Dendritic cell treated with granulocyte-macrophage colony-stimulating factor and Interleukin-4, amounts not matched to agents 40 ng/mL and 50 ng/mL, for 4 days (primary cell): ENCODE results near the gene PCSK7.

ENCODE experiments used
- H3K27ac Mint-ChIP-seq: one replicate; pipeline ENCODE4 v1.8.0; 2022; ENCODE audit warnings: mild to moderate bottlenecking, mixed read lengths
- H3K27me3 Mint-ChIP-seq: one replicate; pipeline ENCODE4 v1.8.0; 2022; ENCODE audit warnings: mild to moderate bottlenecking, mixed read lengths
- H3K36me3 Mint-ChIP-seq: one replicate; pipeline ENCODE4 v1.8.0; 2022; ENCODE audit warnings: low read depth, mixed read lengths
- H3K4me1 Mint-ChIP-seq: one replicate; pipeline ENCODE4 v1.8.0; 2022; ENCODE audit warnings: low read depth, mixed read lengths
- H3K4me3 Mint-ChIP-seq: one replicate; pipeline ENCODE4 v1.8.0; 2022; ENCODE audit warnings: mild to moderate bottlenecking, moderate library complexity, mixed read lengths
- H3K9me3 Mint-ChIP-seq: one replicate; pipeline ENCODE4 v1.8.0; 2022; ENCODE audit warnings: mixed read lengths
- intact Hi-C: fragments of 100-400 bp; cut with micrococcal nuclease; formaldehyde crosslinking; loops from one replicate; pipeline ENCODE4 v1.15.0; 2022

Gene PCSK7

DNA sequence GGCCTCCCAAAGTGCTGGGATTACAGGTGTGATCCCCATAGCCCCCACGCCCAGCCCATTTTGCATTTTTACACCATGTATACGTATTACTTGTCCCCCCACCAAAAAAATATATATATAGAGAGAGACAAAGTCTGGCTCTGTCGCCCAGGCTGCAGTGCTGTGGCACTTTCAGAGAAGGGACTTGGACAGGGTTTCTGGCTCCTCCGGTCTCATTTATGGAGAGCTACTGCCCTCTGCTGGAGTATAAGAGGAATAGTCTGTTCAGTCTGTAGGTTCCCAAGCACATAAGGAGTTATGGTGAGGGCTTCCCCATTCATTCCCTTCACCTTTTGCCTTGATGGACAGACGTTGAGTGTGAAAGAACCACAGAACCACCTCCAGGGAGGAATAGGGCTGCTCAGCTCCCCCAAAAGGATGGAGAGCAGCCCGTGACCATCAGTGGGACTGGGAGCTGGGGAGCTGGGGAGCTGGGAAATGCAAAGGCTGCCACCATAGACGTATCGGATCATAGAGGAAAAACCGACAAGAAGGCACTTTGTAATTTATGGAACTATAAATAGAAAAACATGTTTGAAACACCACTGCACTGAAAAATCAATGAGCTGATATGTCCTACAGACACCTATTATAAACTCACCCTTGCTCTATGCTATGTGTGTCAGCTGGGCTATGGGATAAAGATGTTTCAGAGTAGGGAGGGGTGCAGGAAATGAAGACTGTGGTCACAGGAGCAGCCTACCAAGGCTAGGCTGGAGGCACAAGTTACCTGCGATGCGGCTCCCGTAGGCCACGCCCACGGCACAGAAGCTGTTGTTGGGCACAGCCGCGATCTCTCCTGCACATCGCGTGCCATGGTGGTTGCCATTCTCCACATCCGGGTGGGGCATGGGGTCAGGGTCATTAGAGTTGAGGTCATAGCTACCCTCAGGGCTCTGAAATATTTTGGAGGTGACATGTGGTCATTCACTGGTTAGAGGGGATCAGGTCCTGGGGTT lies 5.2 kb downstream of the PCSK7 start:
- Mint-ChIP-seq H3K27ac (peak overlapping the region; percentile 34), H3K36me3 (peaks cover 94% of the 10 kb centered on the region), H3K9me3 (no peaks in the 10 kb centered on the region), H3K4me3 (no peak overlapping the region), H3K27me3 (no peaks in the 10 kb centered on the region), H3K4me1 (peaks cover 32% of the 10 kb centered on the region)
- intact Hi-C loops: loop anchor here (1.0 to 10.0 kb wide), 2 partner anchors 45 to 352 kb away; no protein-coding TSS in a partner anchor

DNA sequence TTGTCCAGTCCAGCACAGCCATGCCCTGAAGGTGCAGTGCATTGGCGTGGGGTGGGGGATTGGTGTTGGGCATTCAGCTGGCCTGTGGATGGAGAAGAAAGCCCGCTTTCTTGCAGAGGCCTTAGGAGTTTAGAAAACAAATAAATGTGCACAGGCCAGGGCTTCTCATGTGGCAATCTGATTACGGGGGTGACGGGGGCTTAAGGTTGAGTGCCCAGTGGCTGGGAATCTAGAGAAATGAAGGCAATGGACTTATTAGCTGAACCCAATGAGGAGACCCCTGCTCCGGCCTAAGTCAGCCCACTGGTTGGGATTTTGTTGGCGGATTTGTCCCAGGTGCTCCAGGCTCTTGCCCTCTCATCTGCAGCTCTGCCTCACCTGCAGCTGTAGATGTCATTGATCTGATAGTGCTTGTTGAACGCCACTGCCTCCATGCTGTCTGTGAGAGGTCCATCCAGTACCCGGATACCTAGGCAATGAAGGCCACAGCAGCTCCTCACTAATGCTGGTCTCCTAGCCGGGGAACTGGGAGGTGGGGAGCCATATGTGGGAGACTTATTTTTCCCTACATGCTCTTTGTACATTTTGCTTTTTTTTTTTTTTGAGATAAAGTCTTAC lies 6.2 kb downstream of the PCSK7 start:
- Mint-ChIP-seq H3K9me3 (no peaks in the 10 kb centered on the region), H3K27me3 (no peaks in the 10 kb centered on the region), H3K36me3 (peaks cover 98% of the 10 kb centered on the region), H3K27ac (no peak overlapping the region), H3K4me3 (no peak overlapping the region), H3K4me1 (peaks cover 30% of the 10 kb centered on the region)
- intact Hi-C loops: loop anchor here (1.0 to 10.0 kb wide), 2 partner anchors 44 to 351 kb away; no protein-coding TSS in a partner anchor

DNA sequence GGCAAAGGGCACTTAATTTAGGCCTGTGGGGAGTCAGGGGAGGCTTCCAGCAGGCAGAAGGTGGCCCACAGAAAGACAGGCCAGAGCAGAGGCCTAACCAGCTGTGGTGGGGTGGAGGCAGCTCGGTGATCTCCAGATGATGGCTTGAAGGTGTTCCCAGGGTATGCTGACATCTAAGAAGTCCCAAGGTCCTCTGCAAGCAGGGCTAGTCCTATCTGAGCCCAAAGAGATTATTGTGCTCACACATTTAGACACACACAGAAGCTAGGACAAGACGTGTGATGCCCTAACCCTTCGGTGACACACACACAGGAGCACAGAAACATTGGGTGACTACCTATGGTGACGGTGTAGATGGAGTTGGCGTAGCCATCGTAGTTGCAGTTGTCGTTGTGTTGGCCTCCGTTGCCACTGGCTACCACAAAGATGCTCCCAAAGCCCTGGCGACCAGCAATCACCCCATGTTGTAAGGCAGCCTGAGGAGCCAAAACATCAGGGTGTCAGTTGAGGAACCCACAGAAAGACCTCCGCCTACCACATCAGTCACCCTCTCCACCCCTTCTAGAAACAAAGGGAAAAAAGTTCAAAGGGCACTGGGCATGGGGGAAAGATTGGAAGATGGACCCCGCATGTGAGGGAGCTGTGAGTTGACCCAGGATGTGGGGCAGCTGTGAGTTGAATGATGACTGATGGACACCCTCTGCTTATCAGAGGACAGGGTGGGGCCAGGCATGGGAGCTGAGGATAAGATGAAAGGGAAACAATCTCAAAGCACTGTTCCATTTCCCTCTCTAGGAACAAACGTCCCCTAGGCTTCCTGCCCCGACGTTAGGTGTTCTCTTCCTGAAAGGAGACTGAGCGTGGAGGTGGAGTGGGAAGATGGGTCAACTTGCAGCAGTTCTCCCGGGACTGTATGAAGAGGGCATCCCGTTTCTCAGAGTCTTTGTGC lies 7.9 kb downstream of the PCSK7 start:
- no peak overlapping the region for H3K4me3 Mint-ChIP-seq
- intact Hi-C loops: loop anchor here (10.0 kb wide), 1 partner anchor 349 kb away; no protein-coding TSS in a partner anchor
- H3K36me3 Mint-ChIP-seq: peaks cover 100% of the 10 kb centered on the region
- H3K4me1 Mint-ChIP-seq: peaks cover 26% of the 10 kb centered on the region
- H3K9me3 Mint-ChIP-seq: no peaks in the 10 kb centered on the region
- no peak overlapping the region for H3K27ac Mint-ChIP-seq
- H3K27me3 Mint-ChIP-seq: no peaks in the 10 kb centered on the region

DNA sequence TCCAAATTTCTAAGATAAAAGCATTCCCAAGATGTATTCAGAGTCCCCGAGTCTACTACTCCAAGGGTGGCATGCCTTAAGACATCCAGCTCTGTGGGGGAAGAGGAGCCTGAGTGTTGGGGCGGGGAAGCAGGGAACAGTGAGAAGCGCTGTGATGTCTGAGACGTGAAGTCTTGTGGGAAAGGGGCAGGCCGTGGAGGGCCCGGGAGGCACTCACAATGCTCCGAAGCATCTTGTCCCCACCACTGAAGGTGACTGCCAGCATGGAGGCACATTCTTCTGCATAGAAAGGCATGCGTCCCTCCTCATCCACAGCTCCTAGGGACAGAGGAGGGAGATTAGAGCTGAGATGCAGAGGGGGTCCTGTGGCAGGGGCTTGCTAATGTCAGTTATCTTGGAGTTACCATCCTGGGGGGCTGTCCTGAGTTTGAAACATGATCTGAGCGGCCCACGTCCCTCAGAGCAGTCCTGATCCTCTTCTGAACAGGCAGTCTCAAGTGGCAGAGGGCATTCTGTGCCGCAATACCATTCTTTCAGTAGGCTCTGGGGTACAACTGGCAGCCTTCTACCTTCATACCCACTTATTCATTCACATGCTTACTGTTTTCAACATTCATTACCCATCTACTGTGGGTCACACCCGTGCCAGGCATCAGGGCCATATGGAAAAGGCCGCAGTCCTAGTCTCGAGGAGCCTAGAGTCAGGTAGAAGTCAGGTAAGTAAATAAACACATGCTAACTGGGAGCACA lies 8.7 kb downstream of the PCSK7 start:
- peaks cover 26% of the 10 kb centered on the region for H3K4me1 Mint-ChIP-seq
- no peak overlapping the region for H3K27ac Mint-ChIP-seq
- H3K27me3 Mint-ChIP-seq: no peaks in the 10 kb centered on the region
- H3K4me3 Mint-ChIP-seq: no peak overlapping the region
- H3K9me3 Mint-ChIP-seq: no peaks in the 10 kb centered on the region
- intact Hi-C loops: loop anchor here (10.0 kb wide), 1 partner anchor 348 kb away; no protein-coding TSS in a partner anchor
- peaks cover 100% of the 10 kb centered on the region for H3K36me3 Mint-ChIP-seq

DNA sequence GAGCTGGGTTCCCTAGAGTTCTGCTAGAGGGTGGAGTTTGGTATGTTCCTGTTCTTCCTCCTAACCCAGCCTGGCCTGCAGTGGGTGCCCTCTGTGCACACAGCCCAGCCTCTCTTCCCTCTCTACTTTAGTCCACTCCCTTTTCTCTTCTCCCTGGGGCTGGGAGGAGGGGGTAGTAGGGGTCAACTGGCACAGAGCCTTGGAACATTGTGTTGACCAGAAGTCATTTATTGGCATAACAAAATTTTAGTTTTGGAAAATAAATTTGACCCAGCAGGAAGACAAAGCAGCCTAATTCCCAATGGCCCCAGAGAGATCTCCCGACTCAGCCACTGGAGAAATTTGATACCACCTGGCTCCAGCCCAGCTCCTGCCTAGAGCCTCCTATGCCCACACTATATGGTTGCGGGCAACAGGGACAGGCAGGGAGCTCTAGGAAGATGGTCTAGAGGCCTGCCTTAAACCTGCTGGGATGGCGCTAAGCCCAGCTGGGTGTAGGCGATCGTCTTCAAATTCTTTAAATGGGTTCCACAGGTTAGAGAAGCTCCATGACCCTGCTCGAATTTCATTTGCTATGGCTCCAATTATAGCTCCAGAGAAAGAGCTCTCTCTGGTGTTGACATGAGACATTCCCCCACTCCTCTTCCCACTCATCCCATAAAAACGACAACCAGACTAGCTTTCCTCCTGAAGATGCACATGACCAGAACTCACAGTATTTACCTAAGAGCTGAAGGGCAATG lies 9.9 kb downstream of the PCSK7 start:
- Mint-ChIP-seq H3K4me1 (peaks cover 26% of the 10 kb centered on the region), H3K27ac (peak overlapping the region; percentile 35), H3K4me3 (no peak overlapping the region), H3K27me3 (no peaks in the 10 kb centered on the region), H3K36me3 (peaks cover 100% of the 10 kb centered on the region), H3K9me3 (no peaks in the 10 kb centered on the region)
- intact Hi-C loops: loop anchor here (10.0 kb wide), 1 partner anchor 347 kb away; no protein-coding TSS in a partner anchor

DNA sequence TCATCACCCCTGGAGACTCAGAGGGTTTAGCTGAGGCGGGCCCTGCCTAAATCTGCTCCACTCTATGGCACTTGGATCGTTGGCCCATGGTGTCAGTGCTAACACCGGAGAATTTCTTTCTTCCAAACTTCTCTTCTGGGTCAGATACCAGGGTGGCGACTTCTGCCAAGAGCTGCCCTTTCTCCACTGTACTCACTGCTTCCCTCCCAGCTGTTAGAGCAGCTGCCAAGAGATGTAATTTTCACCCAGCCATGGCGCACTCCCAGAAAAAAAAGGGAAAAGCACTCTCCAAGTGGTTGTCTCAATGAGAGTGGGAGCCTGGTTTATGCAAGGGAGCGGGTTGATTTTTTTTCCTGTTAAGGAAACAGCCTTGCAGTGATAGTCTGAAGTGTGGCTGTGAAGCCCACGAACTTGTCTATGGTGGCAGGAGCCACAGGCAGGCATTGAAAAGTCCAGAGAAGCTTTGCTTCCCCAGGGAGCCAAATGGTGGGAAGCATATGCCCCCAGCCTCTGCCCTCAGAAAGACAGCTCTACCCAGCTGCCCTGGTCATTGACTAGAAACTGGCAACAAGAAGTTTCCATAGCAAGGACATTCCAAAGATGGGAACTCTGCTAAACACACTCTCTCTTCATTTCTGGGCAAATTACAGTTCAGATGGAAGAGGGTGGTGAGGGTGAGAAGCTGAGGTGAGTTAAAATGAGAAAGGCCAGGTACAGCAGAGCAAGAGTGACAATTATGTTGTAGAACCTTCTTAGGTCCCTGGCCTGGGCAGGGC lies 10.7 kb downstream of the PCSK7 start:
- H3K27ac Mint-ChIP-seq: peak overlapping the region; percentile 35
- peaks cover 100% of the 10 kb centered on the region for H3K36me3 Mint-ChIP-seq
- no peaks in the 10 kb centered on the region for H3K9me3 Mint-ChIP-seq
- no peak overlapping the region for H3K4me3 Mint-ChIP-seq
- peaks cover 26% of the 10 kb centered on the region for H3K4me1 Mint-ChIP-seq
- intact Hi-C loops: loop anchor here (10.0 kb wide), 1 partner anchor 346 kb away; no protein-coding TSS in a partner anchor
- H3K27me3 Mint-ChIP-seq: no peaks in the 10 kb centered on the region

DNA sequence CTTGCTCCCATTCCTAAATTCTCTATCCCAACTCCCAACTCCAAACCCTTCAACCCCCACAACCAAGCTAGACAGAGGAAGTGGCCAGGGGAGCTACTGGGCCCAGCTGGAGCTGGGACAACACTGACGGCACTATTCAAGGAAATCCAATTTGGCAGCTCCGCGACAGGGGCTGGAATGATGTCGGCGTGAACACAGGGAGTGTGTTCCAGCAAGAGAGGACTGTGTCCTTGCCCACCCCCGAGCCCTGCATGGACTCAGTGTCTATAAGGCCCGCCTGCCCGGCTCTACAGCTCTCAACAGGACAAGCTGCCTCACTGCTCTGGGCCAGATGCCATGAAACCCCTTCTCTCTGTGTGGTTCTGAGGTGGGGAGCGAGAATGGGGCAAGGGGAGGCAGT lies 11.3 kb downstream of the PCSK7 start:
- H3K9me3 Mint-ChIP-seq: no peaks in the 10 kb centered on the region
- H3K27ac Mint-ChIP-seq: peak overlapping the region; percentile 35
- no peak overlapping the region for H3K4me3 Mint-ChIP-seq
- no peaks in the 10 kb centered on the region for H3K27me3 Mint-ChIP-seq
- peaks cover 26% of the 10 kb centered on the region for H3K4me1 Mint-ChIP-seq
- H3K36me3 Mint-ChIP-seq: peaks cover 100% of the 10 kb centered on the region
- intact Hi-C loops: loop anchor here (10.0 kb wide), 1 partner anchor 346 kb away; no protein-coding TSS in a partner anchor

DNA sequence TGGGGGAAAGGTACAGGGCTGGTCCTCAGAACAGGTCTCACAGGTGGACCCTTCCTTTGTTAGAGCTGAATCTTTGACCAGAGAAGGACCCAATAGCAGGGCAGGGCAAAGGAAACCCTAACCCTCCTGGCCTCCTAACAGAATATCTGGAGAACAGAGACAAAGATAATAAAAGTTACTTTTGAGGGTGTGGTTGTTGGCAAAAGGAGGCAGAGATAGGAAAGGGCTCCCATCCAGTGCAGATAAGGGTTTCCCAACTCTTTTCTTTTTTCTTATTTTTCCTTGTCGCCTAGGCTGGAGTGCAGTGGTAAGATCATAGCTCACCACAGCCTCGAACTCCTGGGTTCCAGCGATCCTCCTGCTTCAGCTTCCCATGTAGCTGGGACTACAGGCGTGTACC lies 11.9 kb downstream of the PCSK7 start:
- Mint-ChIP-seq H3K27ac (peak overlapping the region; percentile 35), H3K9me3 (no peaks in the 10 kb centered on the region), H3K36me3 (peaks cover 100% of the 10 kb centered on the region), H3K4me1 (peaks cover 26% of the 10 kb centered on the region), H3K27me3 (no peaks in the 10 kb centered on the region), H3K4me3 (no peak overlapping the region)
- intact Hi-C loops: loop anchor here (10.0 kb wide), 1 partner anchor 345 kb away; no protein-coding TSS in a partner anchor

DNA sequence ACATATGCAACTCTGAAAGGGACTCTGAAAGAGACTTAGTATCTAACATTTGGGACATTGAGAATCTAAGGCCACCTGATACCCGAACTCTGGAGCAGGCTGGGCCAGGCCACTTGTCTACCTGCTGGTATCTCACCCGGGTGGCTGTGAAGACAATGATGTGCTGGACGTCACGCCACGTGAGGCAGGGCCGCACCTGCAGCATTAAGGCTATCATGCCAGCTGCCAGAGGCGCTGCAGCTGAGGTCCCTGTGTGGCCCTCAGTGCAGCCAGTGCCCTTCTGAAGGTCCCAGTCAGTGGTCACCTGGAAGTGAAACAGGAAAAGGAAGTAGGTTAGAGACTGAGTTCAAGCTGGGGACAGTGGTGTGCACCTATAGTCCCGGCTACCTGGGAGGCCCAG lies 12.4 kb downstream of the PCSK7 start:
- Mint-ChIP-seq H3K9me3 (no peaks in the 10 kb centered on the region), H3K4me3 (no peak overlapping the region), H3K36me3 (peaks cover 100% of the 10 kb centered on the region), H3K4me1 (peaks cover 26% of the 10 kb centered on the region), H3K27me3 (no peaks in the 10 kb centered on the region), H3K27ac (no peak overlapping the region)
- intact Hi-C loops: no loop called here

DNA sequence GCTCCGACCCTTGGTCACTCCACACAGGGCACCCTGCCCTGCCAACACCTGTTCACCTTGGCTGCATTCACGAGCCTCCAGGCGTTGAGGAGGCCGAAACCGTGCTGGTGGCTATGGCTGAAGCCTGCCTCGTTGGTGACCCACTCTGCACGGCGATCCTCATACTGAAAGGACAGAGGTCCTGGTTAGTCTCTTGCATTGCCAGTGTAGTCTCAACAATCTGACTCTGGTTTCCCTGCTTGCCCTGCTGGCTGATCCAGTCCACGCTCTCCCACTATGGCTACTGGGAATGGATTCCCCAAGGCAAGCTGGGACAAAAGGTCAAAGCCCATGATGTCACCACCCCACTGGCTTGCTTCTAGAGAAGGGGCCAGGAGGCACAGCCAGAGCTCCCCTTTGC lies 12.9 kb downstream of the PCSK7 start:
- intact Hi-C loops: no loop called here

DNA sequence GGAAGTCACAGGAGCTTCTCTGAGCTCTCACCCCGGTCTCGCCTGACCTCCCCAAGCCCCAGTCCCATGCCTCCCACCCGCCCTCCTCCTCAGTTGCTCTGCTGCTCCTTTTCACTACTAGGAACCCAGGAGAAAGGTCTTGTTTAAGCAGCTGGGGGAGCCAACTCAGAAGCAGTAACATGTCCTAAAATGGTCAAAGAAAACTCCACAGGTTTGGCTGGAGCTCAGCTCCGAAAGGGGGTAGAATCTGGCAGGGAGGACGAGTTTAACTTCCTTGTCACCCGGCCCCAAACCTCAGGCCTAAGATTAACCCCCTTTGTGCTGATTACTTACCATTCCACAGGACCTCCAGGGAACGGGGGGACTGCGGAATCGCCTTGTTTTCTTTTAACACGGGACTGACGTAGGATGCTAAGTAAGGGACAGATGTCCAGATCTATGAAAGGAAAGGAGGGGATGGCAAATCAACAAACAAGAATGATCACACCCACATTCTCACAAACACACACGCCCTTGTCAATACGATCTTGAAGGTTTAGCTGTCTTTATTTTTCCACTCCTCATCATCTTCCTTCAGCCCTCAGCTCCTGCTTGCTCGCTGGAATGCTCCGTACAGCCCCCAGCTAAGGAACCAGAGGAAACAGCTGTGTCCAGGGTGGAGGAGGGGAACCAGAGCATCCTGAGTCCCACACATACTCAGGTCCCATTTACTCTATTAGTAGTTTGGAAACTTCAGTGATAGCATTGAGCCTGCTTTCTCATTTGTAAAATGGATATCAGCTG lies 13.5 kb downstream of the PCSK7 start:
- Mint-ChIP-seq H3K4me3 (no peak overlapping the region), H3K9me3 (no peaks in the 10 kb centered on the region), H3K27ac (no peak overlapping the region), H3K27me3 (no peaks in the 10 kb centered on the region), H3K36me3 (peaks cover 100% of the 10 kb centered on the region), H3K4me1 (peaks cover 26% of the 10 kb centered on the region)
- intact Hi-C loops: no loop called here

More for the DNA sequence above, 12.9 kb downstream of the PCSK7 start:
- no peaks in the 10 kb centered on the region for H3K9me3 Mint-ChIP-seq
- no peaks in the 10 kb centered on the region for H3K27me3 Mint-ChIP-seq
- peaks cover 26% of the 10 kb centered on the region for H3K4me1 Mint-ChIP-seq
- peaks cover 100% of the 10 kb centered on the region for H3K36me3 Mint-ChIP-seq
- H3K27ac Mint-ChIP-seq: no peak overlapping the region
- no peak overlapping the region for H3K4me3 Mint-ChIP-seq
